CD4-positive, alpha-beta T cell (primary cell): ENCODE results near the gene COQ8B. TPM values are rescaled to one million over a fixed set of nuclear protein-coding genes. Genes with fewer than 3 reads are reported as not detected.
A peak's percentile ranks its signal among the peaks of the same experiment; 100 is the strongest.

Experiments used
- ATAC-seq: fragments of 200-7000 bp; cut with Tn5 transposase; one replicate; pipeline ENCODE4 v1.10.0; 2022; ENCODE audit warnings: mild to moderate bottlenecking; ENCODE audit not compliant: poor library complexity
- CTCF ChIA-PET: fragments of 350-600 bp; sonication (Branson Sonifier 250); formaldehyde crosslinking; loops from one replicate; lab custom pipeline; 2021; ENCODE audit warnings: antibody characterized with exemption, inconsistent platforms; lab: Charles Lee
- POLR2A ChIA-PET: fragments of 350-600 bp; sonication (Branson Sonifier 250); formaldehyde crosslinking; loops from one replicate; lab custom pipeline; 2021; ENCODE audit warnings: antibody characterized with exemption, inconsistent platforms; lab: Charles Lee
- DNase-seq, 14 experiments: peaks; one replicate each; pipeline ENCODE4 v3.0.0-alpha.2; 2013 to 2020; ENCODE audit warnings: mixed read lengths in 2 of 14
- H3K27ac ChIP-seq, 2 donors: one replicate each; pipeline versions ENCODE4 v1.5.1 to v1.7.0; 2013; ENCODE audit warnings: low read length in 2 of 2, low read depth in 1 of 2, mild to moderate bottlenecking in 1 of 2
- H3K27me3 ChIP-seq, 2 experiments: 1 replicate in 1 of 2; 2 replicates in 1 of 2; pipeline versions ENCODE4 v1.6.1 to v1.7.0; 2013; ENCODE audit warnings: low read length in 2 of 2, control low read depth in 1 of 2, mild to moderate bottlenecking in 1 of 2, moderate library complexity in 1 of 2; ENCODE audit not compliant: insufficient read depth in 2 of 2, control insufficient read depth in 1 of 2
- H3K36me3 ChIP-seq: one replicate; pipeline ENCODE4 v1.6.1; 2013; ENCODE audit warnings: low read length, control low read depth; ENCODE audit not compliant: insufficient read depth
- H3K4me1 ChIP-seq: one replicate; pipeline ENCODE4 v1.6.1; 2013; ENCODE audit warnings: low read length, control low read depth; ENCODE audit not compliant: insufficient read depth
- H3K4me3 ChIP-seq: one replicate; pipeline ENCODE4 v1.5.1; 2013; ENCODE audit warnings: mild to moderate bottlenecking, low read length, moderate library complexity
- H3K9me3 ChIP-seq, 2 experiments: 1 replicate in 1 of 2; 2 replicates in 1 of 2; pipeline versions ENCODE4 v1.6.1 to v1.7.0; 2013; ENCODE audit warnings: low read length in 2 of 2, mild to moderate bottlenecking in 2 of 2, control low read depth in 1 of 2, moderate library complexity in 1 of 2; ENCODE audit not compliant: control insufficient read depth in 1 of 2, insufficient read depth in 1 of 2
- H3K27ac Mint-ChIP-seq: one replicate; pipeline ENCODE4 v1.8.0; 2020; ENCODE audit warnings: mixed read lengths
- H3K27me3 Mint-ChIP-seq: one replicate; pipeline ENCODE4 v1.8.0; 2021; ENCODE audit warnings: mixed read lengths
- H3K36me3 Mint-ChIP-seq: one replicate; pipeline ENCODE4 v1.8.0; 2021; ENCODE audit warnings: low read depth, mixed read lengths
- H3K4me1 Mint-ChIP-seq: one replicate; pipeline ENCODE4 v1.8.0; 2021; ENCODE audit warnings: low read depth, mixed read lengths
- H3K4me3 Mint-ChIP-seq: one replicate; pipeline ENCODE4 v1.8.0; 2020; ENCODE audit warnings: mild to moderate bottlenecking, mixed read lengths
- H3K9me3 Mint-ChIP-seq: one replicate; pipeline ENCODE4 v1.8.0; 2020; ENCODE audit warnings: mixed read lengths
- CTCF ChIP-seq: fragments of 200-600 bp; IDR thresholded peaks from one replicate; pipeline ENCODE4 v1.8.0; 2022; ENCODE audit warnings: antibody characterized with exemption, mild to moderate bottlenecking
- intact Hi-C, 2 experiments: fragments of 100-400 bp; cut with DNase I in 1 of 2; cut with micrococcal nuclease in 1 of 2; formaldehyde crosslinking; loops; one replicate each; pipeline versions ENCODE4 v1.15.1 to v1.9.0; 2023 to 2025; cut with DNase I, micrococcal nuclease
- total RNA-seq, 174 experiments: library from RNA in 2 of 174; stranded (reverse) in 2 of 174; gene quantifications; one replicate each; pipeline ENCODE4 v1.2.3 and lab custom pipeline; 2021 to 2026

Gene COQ8B
- total RNA-seq, 2 experiments from 2014 or later, result 16.4 to 18.3 TPM

GRCh38 chr19:40717325-40717879 lies 716 bp upstream of the COQ8B start:
- CTCF ChIA-PET, result interaction anchor here (0.9 to 1.3 kb wide), 3 partner anchors 36 to 81 kb away, joined by 3 to 4 read pairs (median 4); partner anchors contain the start of gene EGLN2
- Histone ChIP-seq H3K36me3 (peaks cover 3% of the 10 kb centered on the region), H3K27ac (peak overlapping the region; percentile 52 to 96), H3K27me3 (no peaks in the 10 kb centered on the region), H3K4me1 (peaks cover 70% of the 10 kb centered on the region), H3K4me3 (peak overlapping the region; percentile 89), H3K9me3 (no peaks in the 10 kb centered on the region)
- no peak for ATAC-seq
- peak in 1 of 14 experiments; percentile 15 for DNase-seq
- intact Hi-C loops, result loop anchor here (2.0 to 10.0 kb wide), 6 partner anchors 27 to 550 kb away; partner anchors contain the start of genes ACTMAP (in 1 of the 2), EGLN2 (in 1 of the 2), NUMBL (in 1 of the 2) and SNRPA (in 1 of the 2)
- Mint-ChIP-seq H3K27me3 (no peaks in the 10 kb centered on the region), H3K4me1 (peaks cover 75% of the 10 kb centered on the region), H3K27ac (peak overlapping the region; percentile 94), H3K36me3 (peaks cover 47% of the 10 kb centered on the region), H3K4me3 (peak overlapping the region; percentile 75), H3K9me3 (no peaks in the 10 kb centered on the region)
- POLR2A ChIA-PET, result interaction anchor here (1.0 to 2.4 kb wide), 12 partner anchors 24 to 547 kb away, joined by 3 to 22 read pairs (median 4); partner anchors contain the start of genes ACTMAP, EGLN2, HNRNPUL1 and RAB4B
- TF ChIP-seq CTCF, result no peak

DNA sequence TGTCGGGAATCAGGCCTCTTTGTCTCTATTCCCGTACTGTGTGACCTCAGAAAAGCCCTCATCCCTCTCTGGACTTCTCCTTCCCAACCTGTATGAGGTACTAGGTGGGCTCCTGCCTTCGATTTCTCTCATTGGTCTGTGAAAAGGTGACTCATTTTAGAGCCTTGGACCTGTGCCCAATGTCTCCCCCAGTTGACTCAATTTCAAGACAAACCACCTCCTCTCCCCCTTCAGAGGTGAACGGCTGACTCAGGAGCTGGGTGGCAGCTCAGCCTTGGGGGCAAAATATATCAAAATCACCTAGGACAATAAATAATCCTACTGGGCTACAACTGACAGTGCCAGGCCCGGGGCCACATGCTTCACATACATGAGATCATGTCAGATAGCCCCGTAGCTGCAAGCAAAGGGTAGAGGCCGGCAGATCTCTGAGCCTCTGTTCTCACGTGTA lies 630 bp downstream of the COQ8B start:
- H3K9me3 Mint-ChIP-seq, result no peaks in the 10 kb centered on the region
- H3K9me3 ChIP-seq, result no peaks in the 10 kb centered on the region
- H3K27ac ChIP-seq, result peak overlapping the region; percentile 89 to 96
- peaks cover 48% of the 10 kb centered on the region for H3K36me3 Mint-ChIP-seq
- H3K36me3 ChIP-seq, result peaks cover 2% of the 10 kb centered on the region
- peaks cover 68% of the 10 kb centered on the region for H3K4me1 ChIP-seq
- peak overlapping the region; percentile 94 for H3K27ac Mint-ChIP-seq
- no peaks in the 10 kb centered on the region for H3K27me3 ChIP-seq
- no peak for ATAC-seq
- ChIA-PET CTCF (interaction anchor here (1.0 to 1.6 kb wide), 5 partner anchors 37 to 103 kb away, joined by 3 to 7 read pairs (median 4); partner anchors contain the start of gene RAB4B), POLR2A (interaction anchor here (0.8 to 2.4 kb wide), 8 partner anchors 22 to 648 kb away, joined by 3 to 22 read pairs (median 4); partner anchors contain the start of genes ACTMAP, B9D2, RAB4B and SNRPA)
- H3K27me3 Mint-ChIP-seq, result no peaks in the 10 kb centered on the region
- TF ChIP-seq CTCF, result no peak
- DNase-seq, result peak in 13 of 14 experiments; percentile 35 to 88 (median 51)
- peaks cover 75% of the 10 kb centered on the region for H3K4me1 Mint-ChIP-seq
- intact Hi-C loops, result loop anchor here (1.0 to 10.0 kb wide), 7 partner anchors 25 to 551 kb away; partner anchors contain the start of genes ACTMAP (in 1 of the 2), EGLN2 (in 1 of the 2), NUMBL (in 1 of the 2) and RAB4B (in 1 of the 2)
- peak overlapping the region; percentile 89 for H3K4me3 ChIP-seq
- peak overlapping the region; percentile 95 for H3K4me3 Mint-ChIP-seq

GRCh38 chr19:40714441-40715299 lies 2.0 kb downstream of the COQ8B start:
- intact Hi-C loops, result loop anchor here (1.0 to 10.0 kb wide), 4 partner anchors 23 to 553 kb away; no protein-coding TSS in a partner anchor
- TF ChIP-seq CTCF, result no peak
- peak overlapping the region; percentile 89 to 96 for H3K27ac ChIP-seq
- H3K27me3 ChIP-seq, result no peaks in the 10 kb centered on the region
- ChIA-PET CTCF (interaction anchor here (1.2 kb wide), 1 partner anchor 92 kb away, joined by 5 read pairs; no protein-coding TSS in a partner anchor), POLR2A (interaction anchor here (1.2 kb wide), 1 partner anchor 52 kb away, joined by 5 read pairs; no protein-coding TSS in a partner anchor)
- DNase-seq (peak; percentile 86 to 97 (median 93)), ATAC-seq (peak; percentile 75)
- Mint-ChIP-seq H3K27ac (peak overlapping the region; percentile 94), H3K27me3 (no peaks in the 10 kb centered on the region), H3K9me3 (no peaks in the 10 kb centered on the region), H3K4me3 (peak overlapping the region; percentile 95), H3K36me3 (peaks cover 54% of the 10 kb centered on the region), H3K4me1 (peaks cover 65% of the 10 kb centered on the region)
- no peaks in the 10 kb centered on the region for H3K9me3 ChIP-seq
- peaks cover 10% of the 10 kb centered on the region for H3K36me3 ChIP-seq
- H3K4me1 ChIP-seq, result peaks cover 56% of the 10 kb centered on the region
- H3K4me3 ChIP-seq, result peak overlapping the region; percentile 89
